ENCODE results near the gene ASPDH.
"Not testable (repeated sequence)": the region's sequence is repeated elsewhere in the genome, so short reads cannot be mapped to it uniquely, and the experiment has no call there.

ASPDH gene

DNA sequence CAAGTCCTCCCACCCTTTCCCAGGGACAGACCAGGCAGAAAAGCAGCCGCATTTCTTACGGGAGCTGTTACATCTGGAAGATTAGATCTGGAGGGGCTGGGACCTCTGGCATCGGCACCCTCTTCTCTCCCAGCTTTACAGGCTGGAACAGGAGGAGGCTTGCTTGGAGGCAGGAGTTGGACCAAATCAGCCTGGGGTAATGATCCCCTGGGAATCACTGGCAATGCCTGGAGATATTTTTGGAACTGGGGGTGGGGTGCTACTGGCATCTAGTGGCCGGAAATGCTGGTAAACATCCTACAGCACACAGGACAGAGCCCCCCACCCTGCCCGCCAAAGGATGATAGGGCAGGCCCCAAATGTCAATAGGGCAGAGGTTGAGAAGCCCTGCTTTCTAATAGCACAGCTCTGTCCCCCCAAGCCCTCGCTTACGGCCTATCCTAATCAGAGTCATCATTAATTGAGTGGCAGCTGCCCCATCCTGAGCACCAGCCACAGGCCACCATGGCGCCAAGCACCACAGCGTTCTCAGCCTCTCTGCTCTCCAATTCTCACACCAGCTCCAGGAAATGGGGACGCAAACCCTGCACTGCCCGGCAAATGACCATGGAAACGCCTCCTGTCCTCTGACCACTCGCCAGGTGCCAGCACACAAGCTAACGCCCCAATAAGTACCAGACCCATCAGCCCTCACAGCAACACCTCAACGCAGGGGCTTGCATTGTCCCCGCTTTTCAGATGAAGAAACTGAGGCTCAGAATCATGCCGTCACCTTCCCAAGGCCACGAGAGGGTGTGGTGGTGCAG is 33.9 kb upstream of the ASPDH start:
- no peak for DNase-seq
- no peak for ATAC-seq

DNA sequence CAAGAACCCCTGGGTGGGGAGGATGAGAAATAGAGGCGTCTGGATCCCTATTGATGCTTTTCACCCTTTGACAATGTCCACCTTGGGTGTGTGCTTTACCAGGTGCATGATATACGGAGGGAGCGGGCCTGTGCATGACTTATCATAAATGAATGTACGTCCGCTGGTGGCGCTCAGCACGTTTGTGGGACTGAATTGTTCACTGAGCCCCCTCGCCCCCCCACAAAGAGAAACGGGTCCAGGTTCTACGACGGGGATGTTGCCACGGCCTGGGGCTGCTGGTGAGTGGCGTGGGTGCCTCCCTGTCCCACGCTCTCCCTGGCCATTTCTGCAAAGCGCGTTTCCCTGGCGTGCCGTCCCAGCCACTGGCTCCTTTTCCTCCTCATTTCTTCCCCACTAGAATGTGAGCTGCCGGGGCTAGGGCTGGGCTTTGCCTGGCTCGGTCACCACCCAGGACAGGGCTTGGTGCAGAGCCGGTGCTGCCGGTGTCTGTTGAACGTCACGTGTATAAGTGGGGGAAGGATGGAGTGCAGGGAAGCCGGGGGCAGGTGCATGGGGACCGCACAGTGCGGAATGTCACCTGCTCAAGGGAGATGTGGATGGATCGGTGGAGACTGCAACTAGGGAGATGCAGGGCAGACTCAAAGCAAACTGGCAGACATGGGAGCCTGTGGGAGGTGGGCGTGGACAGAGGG is 33.0 kb upstream of the ASPDH start:
- DNase-seq, result no peak
- no peak for ATAC-seq

DNA sequence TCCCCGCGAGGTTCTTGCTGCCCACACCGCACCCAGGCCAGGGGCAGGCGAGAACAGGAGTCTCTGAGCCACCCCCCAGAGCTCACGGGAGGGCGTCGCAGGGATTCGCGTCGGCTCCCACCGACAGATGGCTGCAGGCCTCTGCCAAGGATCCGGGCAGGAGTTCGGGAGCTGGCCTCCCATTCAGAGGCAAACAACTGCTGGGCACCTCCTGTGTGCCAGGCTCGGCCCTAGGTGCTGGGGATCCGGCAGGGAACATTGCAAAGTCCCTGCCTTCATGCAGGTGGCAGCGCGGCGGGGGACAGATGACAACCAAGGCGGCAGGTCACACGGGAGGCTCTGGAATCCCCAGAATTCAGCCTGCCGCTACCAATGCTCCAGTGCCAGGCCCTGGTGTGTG is 29.2 kb upstream of the ASPDH start:
- ATAC-seq (no peak), DNase-seq (no peak)

- ATAC-seq (peak; percentile 66), DNase-seq (peak; percentile 84)
Observed at GRCh38 chr19:50537769-50538230, 24.1 kb upstream of the ASPDH start.

- ATAC-seq (no peak), DNase-seq (no peak)
Observed at GRCh38 chr19:50537306-50537685, 23.6 kb upstream of the ASPDH start.

- DNase-seq (no peak), ATAC-seq (no peak)
Observed at GRCh38 chr19:50536662-50537305, 23.1 kb upstream of the ASPDH start.

DNA sequence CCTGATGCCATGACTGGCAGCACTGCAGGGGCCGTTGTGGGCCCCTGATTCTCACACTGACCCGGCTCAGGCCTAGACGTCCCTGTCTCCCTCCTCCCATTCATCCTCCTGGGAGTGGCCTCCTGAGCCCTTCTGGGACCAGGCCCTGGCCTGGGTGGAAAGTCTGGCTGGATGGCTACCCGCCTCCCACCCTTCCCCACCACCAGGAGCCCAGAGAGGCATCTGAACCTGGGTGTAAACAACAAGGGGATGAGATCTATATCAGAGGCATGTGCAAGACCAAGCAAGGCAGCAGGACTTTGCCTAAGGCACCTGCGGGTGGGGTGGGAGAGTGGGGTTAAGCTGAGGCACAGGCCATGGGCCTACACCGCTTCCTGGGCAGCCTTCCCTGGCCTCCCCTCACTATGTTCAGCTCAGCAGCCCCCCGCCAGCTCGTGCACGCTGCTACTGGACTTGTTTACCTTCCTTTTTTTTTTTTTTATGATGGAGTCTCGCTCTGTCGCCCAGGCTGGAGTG is 22.0 kb upstream of the ASPDH start:
- no peak for ATAC-seq

DNA sequence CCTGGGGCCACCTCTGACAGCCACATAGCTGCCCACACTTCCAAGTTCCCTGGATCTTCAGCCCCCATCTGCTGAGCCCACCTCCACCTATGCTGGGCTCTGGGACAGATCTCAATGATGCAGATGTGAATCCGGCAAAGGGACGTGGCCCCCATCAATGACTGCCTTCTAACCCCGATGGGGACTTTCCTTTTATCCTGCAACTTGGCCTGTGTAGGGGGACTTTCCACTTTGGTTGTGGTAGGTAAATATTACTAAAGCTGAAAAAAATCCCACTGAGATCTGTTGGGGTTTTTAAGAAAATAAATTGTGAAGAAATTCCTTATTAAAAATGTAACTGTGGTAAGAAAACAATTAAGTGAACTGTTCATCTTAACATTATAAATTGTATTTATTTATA is 20.8 kb upstream of the ASPDH start:
- ATAC-seq (peak; percentile 16), DNase-seq (no peak)

More for the DNA sequence above, 22.0 kb upstream of the ASPDH start:
- DNase-seq, result no peak

- DNase-seq (no peak), ATAC-seq (no peak)
Observed at GRCh38 chr19:50532952-50533351, 19.2 kb upstream of the ASPDH start.

DNA sequence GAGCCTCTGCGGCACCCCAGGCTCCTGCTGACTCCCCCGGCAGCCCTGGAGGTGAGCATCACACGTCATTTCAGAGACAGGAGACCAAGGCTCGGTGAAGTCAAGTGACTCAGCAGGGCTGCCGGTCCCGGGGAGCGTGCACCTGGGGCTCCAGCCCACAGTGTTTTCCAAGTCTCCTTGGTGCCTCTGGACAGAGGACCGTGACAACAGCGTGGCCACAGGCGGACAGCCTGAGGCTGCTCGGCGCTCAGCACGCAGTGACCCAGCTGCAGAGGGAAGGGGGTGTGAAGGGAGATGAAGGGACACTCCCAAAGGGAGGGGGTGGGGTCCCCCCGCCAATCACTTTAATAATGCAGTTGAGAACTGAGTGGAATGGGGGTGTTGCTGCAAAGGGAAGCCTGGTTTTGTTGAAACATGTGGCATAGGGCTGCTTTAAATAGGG is 17.5 kb upstream of the ASPDH start:
- ATAC-seq (no peak), DNase-seq (no peak)

- not testable (repeated sequence) for ATAC-seq, DNase-seq
Observed at GRCh38 chr19:50528052-50528451, 14.3 kb upstream of the ASPDH start.

DNA sequence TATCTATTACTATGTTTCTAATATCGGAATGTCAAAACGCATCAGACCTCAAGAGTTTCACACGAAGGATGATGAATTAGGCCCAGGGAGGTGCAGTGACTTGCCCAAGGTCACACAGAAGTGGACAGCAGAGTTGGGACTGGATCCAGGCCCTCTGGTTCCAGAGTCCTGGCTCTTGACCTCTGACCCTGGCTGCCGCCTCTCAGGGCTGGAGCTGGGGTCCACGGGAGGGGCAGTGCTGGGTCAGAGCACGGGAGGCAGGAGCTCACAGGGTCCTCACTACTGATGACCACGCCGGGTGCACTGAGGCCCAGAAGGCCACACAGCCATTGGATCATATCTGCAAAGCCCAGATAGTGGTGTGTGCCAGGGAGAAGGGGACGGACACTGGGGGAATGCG is 9.2 kb upstream of the ASPDH start:
- no peak for DNase-seq
- no peak for ATAC-seq

- ATAC-seq, result no peak
- no peak for DNase-seq
Observed at GRCh38 chr19:50520822-50521465, 7.2 kb upstream of the ASPDH start.

GRCh38 chr19:50519006-50519575 is 5.4 kb upstream of the ASPDH start:
- DNase-seq (no peak), ATAC-seq (no peak)

GRCh38 chr19:50518091-50519005 is 4.6 kb upstream of the ASPDH start:
- no peak for ATAC-seq
- no peak for DNase-seq

- DNase-seq (no peak), ATAC-seq (no peak)
Observed at GRCh38 chr19:50517704-50518075, 4.0 kb upstream of the ASPDH start.

GRCh38 chr19:50516964-50517703 is 3.4 kb upstream of the ASPDH start:
- DNase-seq, result no peak
- no peak for ATAC-seq

- DNase-seq, result no peak
- no peak for ATAC-seq
Observed at GRCh38 chr19:50516456-50516855, 2.7 kb upstream of the ASPDH start.

DNA sequence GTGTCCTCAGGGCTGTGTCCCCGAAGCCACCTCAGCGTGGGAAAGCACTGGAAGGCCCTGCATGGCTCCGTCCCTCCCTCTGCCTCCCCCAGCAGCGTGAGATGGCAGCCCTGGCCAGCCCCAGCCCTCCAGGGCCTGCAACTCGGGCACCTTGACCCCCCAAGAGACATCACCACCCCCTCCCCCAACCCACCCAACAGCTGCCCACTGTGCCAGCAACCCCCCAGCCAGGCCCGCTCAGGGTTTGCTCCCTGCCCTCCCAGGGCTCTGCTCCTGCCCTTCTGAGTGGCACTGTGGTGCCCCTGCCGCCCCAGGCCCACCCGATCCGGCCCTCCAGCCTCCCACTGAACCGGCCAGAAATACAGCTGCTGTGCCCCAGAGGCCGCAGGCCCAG is 1.5 kb upstream of the ASPDH start:
- no peak for DNase-seq
- no peak for ATAC-seq

Data from stimulated activated naive CD8-positive, alpha-beta T cell treated with anti-CD3 and anti-CD28 coated beads, Interleukin-15, Interleukin-2, amounts not matched to agents 100 U/mL and 50 U/mL, for 24 hours (primary cell).